ENCODE results near the gene NR4A3. TPM values are rescaled to one million over a fixed set of nuclear protein-coding genes. Genes with fewer than 3 reads are reported as not detected.

NR4A3 gene
- polyA plus RNA-seq, 1 of the 3 experiments (the other 2 are of a cell fraction) = 1.3 TPM

- no peak for TF ChIP-seq NFIC (IDR thresholded peaks at IDR 0.05; ENCODE audit: borderline replicate concordance)
- no peak for TF ChIP-seq USF2 (IDR thresholded peaks at IDR 0.05; ENCODE audit: borderline replicate concordance, low read depth, low read length)
- TF ChIP-seq ELF1 (IDR thresholded peaks at IDR 0.05) = no peak
- TF ChIP-seq IRF3 (IDR thresholded peaks at IDR 0.05; ENCODE audit: low read depth, low read length) = no peak
- no peak for TF ChIP-seq CTCF (IDR thresholded peaks at IDR 0.05)
- TF ChIP-seq RAD21 (IDR thresholded peaks at IDR 0.05; ENCODE audit: low read length) = no peak
- no peak for TF ChIP-seq REST (IDR thresholded peaks at IDR 0.05; ENCODE audit: low read depth, low read length)
- TF ChIP-seq EP300 (IDR thresholded peaks at IDR 0.05; ENCODE audit: borderline replicate concordance in 1 of 2, low read depth in 1 of 2, low read length in 1 of 2) = no peak
- TF ChIP-seq GABPA (IDR thresholded peaks at IDR 0.05; ENCODE audit: low read depth) = no peak
- TF ChIP-seq GATA2 (CRISPR knock-in tag; IDR thresholded peaks at IDR 0.05) = no peak
- TF ChIP-seq RCOR1 (IDR thresholded peaks at IDR 0.05; ENCODE audit: low read length) = no peak
- TF ChIP-seq MAX (IDR thresholded peaks at IDR 0.05; ENCODE audit: low read depth) = no peak
- TF ChIP-seq PBX3 (IDR thresholded peaks at IDR 0.05) = no peak
- no peak for TF ChIP-seq RFX5 (IDR thresholded peaks at IDR 0.05; ENCODE audit: low read length)
- H3K9me2 ChIP-seq = no peaks in the 10 kb centered on the region
- DNase-seq = no peak
- H3K4me1 ChIP-seq (ENCODE audit: control insufficient read depth in 1 of 2, insufficient read depth in 2 of 2, low read depth in 1 of 2, low read length in 1 of 2) = no peaks in the 10 kb centered on the region; a peak in 1 of 4 replicates
- no peak overlapping the region for H3K9ac ChIP-seq
- H3K27ac ChIP-seq (ENCODE audit: low read depth in 2 of 2, low read length in 1 of 2) = no peak overlapping the region
- WGBS (ENCODE audit: low lambda C conversion rate) = no CpG with 5 or more reads among the region's 2 CpGs
- POLR2A ChIA-PET = no interaction called here
- H3K27me3 ChIP-seq (ENCODE audit: insufficient read depth) = peaks cover 6% of the 10 kb centered on the region; the same call in 1 of the 2 replicates
- H3F3A ChIP-seq (replicated peaks; ENCODE audit: insufficient read depth) = no peaks in the 10 kb centered on the region
- no peak overlapping the region for H3K4me3 ChIP-seq (ENCODE audit: low read depth in 2 of 2, low read length in 1 of 2)
- H3K4me2 ChIP-seq = no peak overlapping the region
- H2AFZ ChIP-seq (ENCODE audit: low read depth) = no peak overlapping the region
- CTCF ChIA-PET = interaction anchor here (0.6 to 1.8 kb wide), 2 partner anchors 10 to 694 kb away, joined by 3 to 5 read pairs; partner anchors contain the start of gene STX17
- H3K36me3 ChIP-seq (replicated peaks in 1 of 2; ENCODE audit: control insufficient read depth in 1 of 2, insufficient read depth in 2 of 2, low read length in 1 of 2) = no peaks in the 10 kb centered on the region
- no peaks in the 10 kb centered on the region for H3K79me2 ChIP-seq (ENCODE audit: insufficient read depth)
- no peaks in the 10 kb centered on the region for H3K9me3 ChIP-seq
- no peaks in the 10 kb centered on the region for H4K20me1 ChIP-seq (ENCODE audit: insufficient read depth)
Measured at GRCh38 chr9:99896119-99896518, 74.4 kb downstream of the NR4A3 start.
